Adipose tissue (tissue), 3 donors: ENCODE results near the gene ATMIN. TPM values are rescaled to one million over a fixed set of nuclear protein-coding genes. Genes with fewer than 3 reads are reported as not detected.

Experiments
- H3K27ac ChIP-seq: one replicate; pipeline ENCODE4 v1.5.1; 2013; ENCODE audit warnings: low read depth, low read length
- WGBS, 3 donors: extraction: QIAGEN DNeasy Blood & Tissue Kit; methylation state at CpG; one replicate each; pipeline ENCODE4 v1.1.7; 2013; 5-methylcytosine and 5-hydroxymethylcytosine counted together
- polyA plus RNA-seq, 3 donors: library from polyadenylated mRNA; stranded (reverse); fragments of 200-250 nt; gene quantifications; one replicate each; pipeline ENCODE4 v1.2.3, GENCODE V29; 2013
- donor health status: healthy with polysubstance abuse.
- donor health status: Bipolar disorder and iron deficiency.
- donor health status: healthy.

The ATMIN gene
- polyA plus RNA-seq, 3 donors = 8.5 to 17.2 (median 12.9) TPM

- WGBS, 3 donors = 50 to 56% (median 52%) methylated on average over 8 of the region's 8 CpGs
- H3K27ac ChIP-seq = no peak overlapping the region
Measured at GRCh38 chr16:81096715-81097208, 61.1 kb downstream of the ATMIN start.

Other genes with a start within 250 kb of the ATMIN start
- 1 to 10 TPM in 2 of 3 donors, under 1 TPM in 1; 0.76 to 2.8 (median 1.9) TPM for gene CDYL2, start 231.2 kb upstream of the ATMIN start, polyA plus RNA-seq
- gene CMC2, start 29.0 kb upstream of the ATMIN start, polyA plus RNA-seq = 10 to 100 TPM; 43.4 to 77.3 (median 66.1) TPM
- gene CENPN, start 28.6 kb upstream of the ATMIN start, polyA plus RNA-seq = 1 to 10 TPM; 2.6 to 7.0 (median 6.6) TPM
- gene C16orf46, start 41.4 kb downstream of the ATMIN start, polyA plus RNA-seq = under 1 TPM; 0.46 to 0.94 (median 0.67) TPM
- gene GCSH, start 60.6 kb downstream of the ATMIN start, polyA plus RNA-seq = 10 to 100 TPM; 20.1 to 65.1 (median 62.8) TPM
- gene BCO1, start 202.8 kb downstream of the ATMIN start, polyA plus RNA-seq = under 1 TPM in 1 of 3 donors, not detected in 2; 0.06 TPM